Eye (tissue), 1 donor: ENCODE data around the gene TPSG1.
"Not testable (repeated sequence)": the region's sequence is repeated elsewhere in the genome, so short reads cannot be mapped to it uniquely, and the experiment has no call there.

ENCODE experiments used
- DNase-seq: peaks from one replicate; pipeline ENCODE4 v3.0.0-alpha.2; 2015

Gene TPSG1

DNA sequence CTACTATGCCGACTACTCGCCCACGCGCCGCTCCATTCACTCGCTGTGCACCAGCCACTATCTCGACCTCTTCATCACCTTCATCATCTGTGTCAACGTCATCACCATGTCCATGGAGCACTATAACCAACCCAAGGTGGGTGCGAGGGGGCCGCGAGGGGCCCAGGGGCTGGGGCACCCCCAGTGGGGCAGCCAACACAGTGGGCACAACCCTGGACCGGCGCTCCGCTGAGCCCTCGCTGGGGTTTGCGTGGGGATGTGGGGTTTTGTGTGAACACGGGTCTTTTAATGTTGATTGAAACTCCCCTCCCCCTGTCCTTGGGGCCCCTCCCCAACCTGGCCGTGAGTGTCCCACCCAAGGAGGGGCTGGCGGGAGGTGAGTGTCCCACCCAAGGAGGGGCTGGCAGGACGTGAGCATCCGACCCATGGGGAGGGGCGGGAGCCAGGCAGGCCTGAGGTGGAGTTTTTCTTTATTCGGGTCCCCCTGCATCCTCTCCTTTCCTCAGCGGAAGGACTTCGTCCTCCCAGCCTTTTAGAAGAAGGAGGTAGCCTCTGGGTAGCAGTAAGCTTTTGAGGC lies 11.2 kb downstream of the TPSG1 start:
- DNase-seq: no peak

DNA sequence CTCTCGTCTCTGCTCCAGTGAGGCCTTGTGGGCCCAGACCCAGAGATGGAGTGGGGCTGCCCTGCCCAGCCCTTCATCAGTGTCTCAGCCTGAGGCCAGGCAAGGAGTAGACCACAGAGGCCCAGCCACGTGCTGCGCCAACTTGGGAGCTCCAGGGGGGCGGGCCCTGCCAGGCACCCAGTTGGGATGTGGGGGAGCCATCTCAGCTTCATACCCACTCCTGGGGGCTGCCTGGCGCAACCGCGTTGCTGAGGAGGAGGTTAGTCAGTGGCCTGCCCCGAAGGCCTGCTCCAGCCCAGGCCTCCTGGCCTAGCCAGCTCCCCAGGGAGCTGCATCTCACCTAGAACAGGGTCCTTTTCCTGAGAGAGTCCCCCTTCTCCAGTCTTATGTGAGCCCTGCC lies 11.8 kb downstream of the TPSG1 start:
- DNase-seq: no peak

DNA sequence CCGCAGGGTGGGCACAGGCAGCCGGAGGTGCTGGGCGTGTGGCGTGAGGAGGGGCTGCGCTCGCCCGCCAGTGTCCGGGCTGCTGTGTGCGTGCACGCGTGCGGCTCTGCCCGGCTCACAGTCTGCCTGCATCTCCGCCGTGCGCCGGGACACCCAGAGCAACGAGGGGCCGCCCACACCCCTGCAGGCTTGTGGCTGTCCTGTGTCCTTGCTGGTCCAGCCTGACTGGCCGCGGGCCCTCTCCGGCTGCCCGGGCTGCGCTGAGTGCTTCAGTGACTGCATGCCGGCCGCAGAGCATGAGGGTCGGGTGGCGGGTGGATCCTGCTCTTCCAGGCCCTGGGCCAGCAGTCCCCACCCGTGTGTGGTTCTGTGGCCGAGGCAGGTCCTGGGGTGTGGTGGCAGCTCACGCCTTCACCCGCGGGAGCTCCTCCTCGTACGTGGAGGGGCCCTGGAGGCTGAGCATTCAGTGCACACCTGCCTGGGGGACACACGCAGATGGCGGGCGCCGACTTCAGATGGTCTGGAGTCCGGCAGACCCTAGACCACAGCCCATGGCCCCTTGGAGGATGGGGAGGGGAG lies 12.4 kb downstream of the TPSG1 start:
- no peak for DNase-seq

DNA sequence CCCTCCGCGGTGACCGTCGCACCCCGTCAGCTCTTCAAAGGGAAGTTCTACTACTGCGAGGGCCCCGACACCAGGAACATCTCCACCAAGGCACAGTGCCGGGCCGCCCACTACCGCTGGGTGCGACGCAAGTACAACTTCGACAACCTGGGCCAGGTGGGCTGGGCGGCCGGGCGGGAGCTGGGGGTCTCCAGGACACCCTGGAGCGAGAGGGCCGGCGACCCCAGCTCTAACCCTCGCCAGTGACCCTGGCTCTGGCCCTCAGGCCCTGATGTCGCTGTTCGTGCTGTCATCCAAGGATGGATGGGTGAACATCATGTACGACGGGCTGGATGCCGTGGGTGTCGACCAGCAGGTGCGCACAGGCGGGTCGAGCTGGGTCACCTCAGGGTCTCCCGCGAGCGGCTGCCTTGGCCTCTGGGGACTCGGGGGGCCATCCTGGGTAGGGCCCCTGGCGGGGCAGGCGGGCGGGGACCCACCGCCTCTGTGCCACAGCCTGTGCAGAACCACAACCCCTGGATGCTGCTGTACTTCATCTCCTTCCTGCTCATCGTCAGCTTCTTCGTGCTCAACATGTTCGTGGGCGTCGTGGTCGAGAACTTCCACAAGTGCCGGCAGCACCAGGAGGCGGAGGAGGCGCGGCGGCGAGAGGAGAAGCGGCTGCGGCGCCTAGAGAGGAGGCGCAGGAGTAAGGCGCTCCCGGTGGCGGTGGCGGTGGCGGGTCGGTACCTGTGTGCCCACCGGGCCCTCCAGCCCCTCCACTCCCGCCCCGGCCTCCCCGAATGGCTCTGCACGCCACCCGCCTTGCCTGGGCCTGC lies 13.4 kb downstream of the TPSG1 start:
- no peak for DNase-seq

DNA sequence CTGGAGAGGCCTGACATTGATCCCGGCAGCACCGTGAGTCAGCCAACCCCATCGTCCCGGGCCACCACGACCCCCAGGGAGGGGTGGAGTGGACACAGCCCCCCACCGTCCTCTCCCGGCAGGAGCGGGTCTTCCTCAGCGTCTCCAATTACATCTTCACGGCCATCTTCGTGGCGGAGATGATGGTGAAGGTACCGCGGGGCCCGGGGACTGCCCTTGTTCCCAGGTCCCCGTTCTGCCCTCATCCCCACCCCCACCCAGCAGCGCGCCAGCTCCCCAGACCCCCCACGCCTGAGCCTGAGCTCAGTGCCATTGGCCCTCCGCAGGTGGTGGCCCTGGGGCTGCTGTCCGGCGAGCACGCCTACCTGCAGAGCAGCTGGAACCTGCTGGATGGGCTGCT lies 14.6 kb downstream of the TPSG1 start:
- no peak for DNase-seq

DNA sequence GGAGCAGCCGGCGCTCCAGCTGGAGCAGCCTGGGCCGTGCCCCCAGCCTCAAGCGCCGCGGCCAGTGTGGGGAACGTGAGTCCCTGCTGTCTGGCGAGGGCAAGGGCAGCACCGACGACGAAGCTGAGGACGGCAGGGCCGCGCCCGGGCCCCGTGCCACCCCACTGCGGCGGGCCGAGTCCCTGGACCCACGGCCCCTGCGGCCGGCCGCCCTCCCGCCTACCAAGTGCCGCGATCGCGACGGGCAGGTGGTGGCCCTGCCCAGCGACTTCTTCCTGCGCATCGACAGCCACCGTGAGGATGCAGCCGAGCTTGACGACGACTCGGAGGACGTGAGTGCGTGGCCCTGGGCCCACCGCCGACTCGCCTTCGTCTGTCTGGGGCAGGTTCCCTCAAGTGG lies 16.0 kb downstream of the TPSG1 start:
- DNase-seq: no peak

DNA sequence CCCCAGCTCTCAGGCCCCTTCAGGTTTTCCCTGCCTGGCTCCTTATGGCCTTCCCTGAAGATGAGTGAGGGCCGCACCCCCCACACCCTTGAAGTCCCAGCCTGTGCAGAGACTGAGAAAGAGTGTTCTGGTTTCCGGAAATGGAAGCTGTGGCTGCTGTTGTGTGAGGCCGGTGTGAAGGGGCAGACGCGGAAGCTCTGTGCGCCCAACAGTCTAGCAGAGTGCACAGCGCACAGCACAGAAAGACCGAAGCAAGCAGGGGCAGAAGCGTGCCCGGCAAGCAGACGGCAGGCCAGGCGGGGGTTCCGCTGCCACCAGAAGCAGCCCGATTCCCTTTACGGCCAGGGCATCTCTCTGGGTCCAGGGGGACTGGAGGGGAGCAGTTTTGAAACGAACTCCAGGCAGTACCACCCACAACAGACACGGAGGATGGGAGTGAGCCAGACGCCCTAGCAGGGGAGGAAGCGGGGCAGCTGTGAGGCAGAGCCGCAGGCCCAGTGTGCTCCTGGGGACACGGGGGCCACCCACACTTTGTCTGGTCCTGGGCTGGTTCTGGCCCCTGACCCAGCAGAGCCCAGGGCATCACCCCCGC lies 16.7 kb downstream of the TPSG1 start:
- DNase-seq: no peak

DNA sequence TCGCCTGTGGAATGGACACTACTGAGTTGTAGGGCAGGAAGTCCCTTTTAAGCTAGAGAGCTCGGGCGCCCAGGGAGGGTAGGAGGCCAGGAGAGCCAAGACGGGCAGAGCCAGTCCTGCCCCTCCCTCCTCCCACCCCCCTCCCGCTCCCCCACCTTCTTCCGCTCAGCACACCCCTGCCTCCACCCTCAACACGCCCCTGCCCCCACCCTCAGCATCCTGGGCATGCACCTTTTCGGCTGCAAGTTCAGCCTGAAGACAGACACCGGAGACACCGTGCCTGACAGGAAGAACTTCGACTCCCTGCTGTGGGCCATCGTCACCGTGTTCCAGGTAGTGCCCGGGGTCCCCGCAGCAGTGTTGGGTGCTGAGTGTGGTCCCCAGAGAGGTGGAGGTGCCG lies 18.3 kb downstream of the TPSG1 start:
- no peak for DNase-seq

DNA sequence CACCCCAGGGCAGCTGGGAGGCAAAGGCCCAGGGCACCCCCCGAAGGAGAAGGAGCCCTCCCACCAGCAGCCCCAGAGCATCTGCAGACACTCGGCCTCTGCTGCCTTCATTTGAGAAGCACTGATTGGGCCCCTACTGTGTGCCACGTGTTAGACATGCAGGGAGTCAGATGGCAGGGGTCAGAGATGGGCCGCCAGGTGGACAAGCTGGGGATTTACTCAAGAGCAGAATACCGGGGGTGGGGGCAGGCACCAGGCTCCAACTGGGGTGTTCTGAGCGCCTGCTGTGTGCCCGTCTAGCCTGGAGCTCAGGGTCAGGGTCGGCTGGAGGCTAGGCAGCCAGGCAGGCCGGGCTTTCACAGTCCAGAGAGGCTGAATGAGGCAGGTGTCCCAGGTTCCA lies 18.7 kb downstream of the TPSG1 start:
- no peak for DNase-seq

DNA sequence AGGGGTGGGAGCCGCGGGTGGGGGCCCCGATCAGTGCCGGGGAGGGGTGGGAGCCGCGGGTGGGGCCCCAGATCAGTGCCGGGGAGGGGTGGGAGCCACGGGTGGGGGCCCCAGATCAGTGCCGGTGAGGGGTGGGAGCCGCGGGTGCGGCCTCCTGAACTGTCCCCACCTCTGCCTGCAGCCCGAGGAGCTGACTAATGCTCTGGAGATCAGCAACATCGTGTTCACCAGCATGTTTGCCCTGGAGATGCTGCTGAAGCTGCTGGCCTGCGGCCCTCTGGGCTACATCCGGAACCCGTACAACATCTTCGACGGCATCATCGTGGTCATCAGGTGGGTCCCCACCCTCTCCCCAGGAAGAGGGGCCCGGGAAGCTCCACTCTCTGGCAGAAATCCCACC lies 20.1 kb downstream of the TPSG1 start:
- no peak for DNase-seq

DNA sequence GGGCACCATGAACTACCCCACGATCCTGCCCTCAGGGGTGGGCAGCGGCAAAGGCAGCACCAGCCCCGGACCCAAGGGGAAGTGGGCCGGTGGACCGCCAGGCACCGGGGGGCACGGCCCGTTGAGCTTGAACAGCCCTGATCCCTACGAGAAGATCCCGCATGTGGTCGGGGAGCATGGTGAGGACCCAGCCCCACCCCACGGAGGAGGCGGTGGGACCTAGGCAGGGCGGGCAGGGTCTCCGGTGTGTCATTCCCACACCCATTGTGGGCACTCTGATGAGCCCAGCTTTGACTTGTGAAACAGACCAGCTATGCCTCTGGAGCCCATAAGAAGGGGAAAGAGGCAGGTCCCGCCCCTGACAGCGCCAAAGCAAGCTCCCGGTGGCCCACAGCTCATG lies 22.8 kb downstream of the TPSG1 start:
- DNase-seq: no peak

DNA sequence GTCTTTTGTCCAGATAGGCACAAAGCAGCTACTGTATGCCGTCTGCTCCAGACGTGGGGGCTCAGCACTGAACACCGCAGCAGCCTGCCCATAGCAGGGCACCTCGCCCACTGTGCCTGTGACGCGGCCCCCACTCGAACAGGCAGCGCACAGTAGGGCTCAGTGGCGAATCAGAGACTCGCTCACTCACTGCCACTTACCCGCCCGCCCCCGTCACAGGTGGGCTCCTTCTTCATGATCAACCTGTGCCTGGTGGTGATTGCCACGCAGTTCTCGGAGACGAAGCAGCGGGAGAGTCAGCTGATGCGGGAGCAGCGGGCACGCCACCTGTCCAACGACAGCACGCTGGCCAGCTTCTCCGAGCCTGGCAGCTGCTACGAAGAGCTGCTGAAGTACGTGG lies 23.6 kb downstream of the TPSG1 start:
- no peak for DNase-seq

DNA sequence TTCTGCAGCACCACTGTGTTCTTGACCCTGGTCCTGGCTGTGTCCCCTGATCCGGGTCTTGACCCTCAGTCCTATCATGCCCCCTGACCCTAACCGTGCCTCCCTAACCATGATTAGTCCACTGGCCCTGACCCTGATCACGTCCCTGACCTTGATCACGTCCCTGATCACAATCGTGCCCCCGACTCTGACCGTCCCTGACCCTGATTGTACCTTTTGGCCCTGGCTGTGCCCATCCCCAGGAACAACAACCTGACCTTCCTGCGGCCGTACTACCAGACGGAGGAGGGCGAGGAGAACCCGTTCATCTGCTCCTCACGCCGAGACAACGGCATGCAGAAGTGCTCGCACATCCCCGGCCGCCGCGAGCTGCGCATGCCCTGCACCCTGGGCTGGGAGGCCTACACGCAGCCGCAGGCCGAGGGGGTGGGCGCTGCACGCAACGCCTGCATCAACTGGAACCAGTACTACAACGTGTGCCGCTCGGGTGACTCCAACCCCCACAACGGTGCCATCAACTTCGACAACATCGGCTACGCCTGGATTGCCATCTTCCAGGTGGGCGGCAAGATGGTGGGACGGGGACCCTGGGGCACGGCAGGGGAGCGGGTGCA lies 24.9 kb downstream of the TPSG1 start:
- DNase-seq: no peak

DNA sequence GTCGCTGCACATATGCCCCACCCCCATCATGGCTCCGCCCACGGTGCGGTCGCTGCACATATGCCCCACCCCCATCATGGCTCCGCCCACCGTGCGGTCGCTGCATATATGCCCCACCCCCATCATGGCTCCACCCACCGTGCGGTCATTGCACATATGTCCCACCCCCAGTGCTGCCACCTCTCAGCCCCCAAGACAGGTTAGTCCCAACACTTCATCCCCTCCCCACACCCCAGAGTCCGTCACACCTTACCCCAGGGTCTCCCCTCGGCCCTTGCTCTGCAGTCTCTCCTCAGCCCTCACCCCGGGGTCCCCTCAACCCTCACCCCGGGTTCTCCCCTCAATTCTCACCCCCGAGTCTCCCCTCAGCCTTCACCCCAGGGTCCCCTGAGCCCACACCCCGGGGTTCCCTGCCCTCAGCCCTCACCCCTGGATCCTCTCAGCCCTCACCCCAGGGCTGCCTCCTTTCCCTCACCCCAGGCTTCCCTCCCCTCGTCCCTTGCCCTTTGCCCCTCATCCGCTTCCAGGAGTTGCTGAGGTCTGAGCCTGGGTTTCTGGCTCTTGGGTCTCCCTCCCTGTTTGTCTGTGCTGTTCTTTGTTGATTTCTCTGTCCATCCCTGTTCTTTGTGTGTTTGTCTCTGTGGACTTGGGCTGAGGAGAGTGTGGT lies 25.6 kb downstream of the TPSG1 start:
- DNase-seq: no peak

DNA sequence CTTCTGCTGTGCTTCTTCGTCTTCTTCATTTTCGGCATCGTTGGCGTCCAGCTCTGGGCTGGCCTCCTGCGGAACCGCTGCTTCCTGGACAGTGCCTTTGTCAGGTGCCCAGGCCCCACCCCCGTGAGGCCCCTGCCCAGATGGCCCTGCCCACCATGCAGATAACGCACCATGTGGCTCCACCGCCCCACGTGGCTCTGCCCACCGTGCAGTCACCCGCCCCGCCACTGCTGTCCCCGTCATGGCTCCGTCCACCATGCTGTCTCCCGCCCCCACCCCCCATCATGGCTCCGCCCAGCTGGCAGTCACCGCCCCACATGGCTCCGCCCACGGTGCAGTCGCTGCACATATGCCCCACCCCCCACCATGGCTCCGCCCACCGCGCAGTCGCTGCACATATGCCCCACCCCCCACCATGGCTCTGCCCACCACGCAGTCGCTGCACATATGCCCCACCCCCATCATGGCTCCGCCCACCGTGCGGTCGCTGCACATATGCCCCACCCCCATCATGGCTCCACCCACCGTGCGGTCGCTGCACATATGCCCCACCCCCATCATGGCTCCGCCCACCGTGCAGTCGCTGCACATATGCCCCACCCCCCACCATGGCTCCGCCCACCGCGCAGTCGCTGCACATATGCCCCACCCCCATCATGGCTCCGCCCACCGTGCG lies 26.3 kb downstream of the TPSG1 start:
- DNase-seq: not testable (repeated sequence)

DNA sequence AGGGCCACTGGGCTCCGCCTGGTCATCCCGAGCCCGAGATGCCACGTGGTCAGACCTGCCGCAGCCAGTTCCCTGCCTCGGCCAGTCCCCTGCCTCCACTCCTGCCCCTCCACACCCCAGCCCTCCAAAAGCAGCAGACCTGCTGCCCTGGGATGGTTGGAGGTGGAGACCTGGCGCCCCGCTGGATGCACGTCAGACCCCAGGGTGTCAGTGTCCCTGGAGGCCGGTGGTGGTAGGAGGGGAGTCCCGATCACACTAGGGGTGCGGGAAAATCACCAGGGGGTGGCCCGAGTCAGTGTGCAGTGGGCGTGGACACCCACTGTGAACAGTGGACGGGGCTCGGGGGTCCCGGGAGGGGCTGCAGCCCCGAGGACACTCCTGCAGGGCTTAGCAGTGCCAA lies 26.9 kb downstream of the TPSG1 start:
- DNase-seq: no peak

DNA sequence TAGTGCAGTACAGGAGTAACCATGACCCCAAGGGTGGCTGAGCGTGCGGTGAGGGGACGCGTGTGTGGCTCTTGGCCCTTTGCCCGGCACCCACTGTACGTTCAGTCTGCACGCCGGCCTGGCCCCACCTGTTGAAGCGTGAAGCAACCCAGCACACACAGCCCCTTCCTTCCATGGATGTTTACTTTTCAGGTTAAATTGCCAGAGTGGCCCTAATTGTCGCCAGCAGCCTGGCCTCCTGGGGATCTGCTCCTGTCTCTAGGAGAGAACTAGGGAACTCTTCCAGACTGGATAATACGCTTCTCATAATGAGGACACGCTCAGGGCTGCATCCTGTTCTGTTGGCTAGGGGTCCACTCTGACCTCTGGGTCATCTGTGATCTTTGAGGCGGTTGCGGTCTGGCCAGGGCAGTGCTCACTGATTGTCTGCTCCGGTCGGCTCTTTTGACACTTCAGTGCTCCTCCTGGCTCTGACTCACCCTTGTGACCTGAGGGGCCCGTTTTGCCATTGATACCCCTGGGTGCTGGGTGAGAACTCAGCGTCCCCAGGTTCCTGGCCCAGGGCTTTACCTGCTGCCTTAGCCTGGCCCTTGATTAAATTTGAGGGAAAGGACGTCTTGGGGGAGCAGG lies 27.7 kb downstream of the TPSG1 start:
- no peak for DNase-seq

DNA sequence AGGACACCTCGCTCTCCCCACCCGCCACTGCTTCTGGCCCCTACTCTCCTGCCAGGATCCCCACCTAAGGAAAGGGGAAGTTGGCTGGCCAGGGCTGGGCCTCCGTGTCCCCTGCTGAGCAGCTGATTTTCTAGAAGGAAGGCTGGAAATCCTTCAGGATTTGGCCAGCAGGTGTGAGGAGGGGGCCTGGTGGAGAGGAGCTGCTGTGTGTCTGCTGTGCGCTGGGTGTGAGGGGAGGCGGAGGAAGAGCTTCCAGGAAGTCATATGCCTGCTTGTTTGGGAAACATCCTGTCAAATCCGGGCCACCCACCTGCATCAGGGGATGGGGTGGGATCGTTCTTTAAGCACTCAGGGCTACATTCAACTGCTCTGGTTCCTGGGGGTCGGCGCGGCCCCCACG lies 28.6 kb downstream of the TPSG1 start:
- no peak for DNase-seq

DNA sequence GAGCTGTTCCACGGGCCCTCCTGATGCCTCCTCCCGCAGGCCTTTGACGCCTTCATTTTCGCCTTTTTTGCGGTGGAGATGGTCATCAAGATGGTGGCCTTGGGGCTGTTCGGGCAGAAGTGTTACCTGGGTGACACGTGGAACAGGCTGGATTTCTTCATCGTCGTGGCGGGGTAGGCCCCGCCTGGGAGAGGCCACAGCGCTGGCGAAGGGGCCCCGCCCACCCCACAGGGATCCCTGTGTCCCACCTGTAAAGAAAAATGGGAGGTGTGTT lies 29.7 kb downstream of the TPSG1 start:
- no peak for DNase-seq

DNA sequence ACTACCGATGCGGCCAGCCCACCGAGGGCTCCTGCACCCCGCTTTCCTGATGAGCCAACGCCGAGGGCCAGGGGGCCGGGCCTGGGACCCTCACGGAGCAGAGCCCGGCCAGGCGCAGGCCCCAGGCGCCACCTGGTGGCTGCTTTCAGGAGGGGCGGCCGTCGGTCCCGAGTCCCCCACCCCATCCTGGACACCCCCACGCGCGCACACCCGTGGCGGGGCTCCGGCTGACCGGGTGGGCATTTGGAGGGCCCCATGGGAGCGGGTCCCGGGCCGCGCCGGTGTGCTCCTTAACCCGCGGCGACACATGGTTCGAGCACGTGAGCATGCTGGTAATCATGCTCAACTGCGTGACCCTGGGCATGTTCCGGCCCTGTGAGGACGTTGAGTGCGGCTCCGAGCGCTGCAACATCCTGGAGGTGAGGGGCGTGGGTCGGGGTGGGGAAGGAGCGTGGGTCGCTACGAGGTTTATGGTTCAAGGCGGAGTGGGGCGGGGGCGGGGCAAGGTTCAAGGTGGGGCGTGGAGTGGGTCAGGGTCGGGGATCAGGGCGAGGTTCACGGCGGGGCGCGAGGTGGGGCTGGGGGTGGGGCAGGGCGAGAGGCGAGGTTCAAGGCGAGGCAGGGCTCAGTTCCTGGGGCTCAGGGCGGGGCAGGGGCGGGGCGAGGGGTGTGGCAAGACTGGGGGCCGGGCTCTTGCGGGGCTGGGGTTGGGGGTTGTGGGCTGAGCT lies 30.2 kb downstream of the TPSG1 start:
- DNase-seq: peak; percentile 63

DNA sequence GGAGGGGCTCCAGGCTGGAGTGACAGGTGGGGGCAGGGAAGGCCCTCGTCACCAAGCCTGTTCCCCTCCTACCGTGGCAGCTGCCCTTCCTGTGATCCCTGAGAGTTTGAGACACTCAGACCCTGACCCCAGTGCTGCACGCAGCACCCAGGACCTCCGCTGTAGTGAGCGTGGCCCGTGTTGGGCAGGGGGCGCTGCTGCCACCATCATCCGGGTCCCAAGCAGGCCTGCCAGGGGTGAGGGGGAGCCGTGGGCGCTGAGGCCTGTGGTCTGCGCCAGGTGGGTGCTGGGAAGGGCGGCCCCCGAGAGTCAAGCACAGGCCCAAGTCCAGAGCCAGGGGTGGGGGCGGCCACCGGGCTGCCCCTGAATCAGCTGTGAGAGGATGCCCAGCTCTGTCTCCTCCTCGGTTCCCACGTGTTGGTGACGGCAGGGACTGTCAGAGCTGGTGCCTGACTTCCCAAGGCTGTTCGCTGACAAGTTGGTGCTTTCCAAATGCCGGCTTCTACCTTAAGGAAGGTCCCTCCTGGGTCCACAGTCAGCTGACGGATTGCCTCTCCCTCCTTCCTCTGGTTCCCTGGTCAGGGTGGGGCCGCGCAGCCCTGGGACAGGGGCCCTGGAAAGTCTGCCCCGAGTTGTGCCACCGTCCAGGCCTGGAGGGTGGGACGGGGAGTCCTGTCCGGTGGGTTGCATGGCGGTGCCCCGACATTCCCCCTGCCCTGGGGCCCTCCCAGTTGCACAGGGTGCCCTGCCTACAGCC lies 31.1 kb downstream of the TPSG1 start:
- DNase-seq: no peak
